HG03064 (cell line): ENCODE data around the gene ACAD9.

Experiments used
- ATAC-seq: cut with Tn5 transposase; IDR thresholded peaks from one replicate; pipeline ENCODE4 v1.9.1; 2021; ENCODE audit warnings: low read depth; ENCODE audit not compliant: unreplicated experiment

The ACAD9 gene

GRCh38 chr3:128932516-128933212 lies 53.2 kb downstream of the ACAD9 start:
- ATAC-seq: no peak

GRCh38 chr3:128933213-128933921 lies 53.9 kb downstream of the ACAD9 start:
- ATAC-seq: no peak

- no peak for ATAC-seq
These were observed 54.5 kb downstream of the ACAD9 start for GRCh38 chr3:128933922-128934253.

GRCh38 chr3:128935922-128936321 lies 56.5 kb downstream of the ACAD9 start:
- no peak for ATAC-seq

GRCh38 chr3:128936341-128936740 lies 56.9 kb downstream of the ACAD9 start:
- ATAC-seq: no peak

- ATAC-seq: no peak
These were observed 60.8 kb downstream of the ACAD9 start for GRCh38 chr3:128940252-128940651.

- no peak for ATAC-seq
These were observed 62.9 kb downstream of the ACAD9 start for GRCh38 chr3:128942161-128942952.

- no peak for ATAC-seq
These were observed 65.8 kb downstream of the ACAD9 start for GRCh38 chr3:128945041-128945877.

GRCh38 chr3:128945878-128946175 lies 66.4 kb downstream of the ACAD9 start:
- no peak for ATAC-seq

GRCh38 chr3:128946411-128946810 lies 67.0 kb downstream of the ACAD9 start:
- no peak for ATAC-seq

GRCh38 chr3:128949158-128949557 lies 69.7 kb downstream of the ACAD9 start:
- ATAC-seq: no peak

- ATAC-seq: no peak
These were observed 71.0 kb downstream of the ACAD9 start for GRCh38 chr3:128950223-128950938.

GRCh38 chr3:128956440-128956839 lies 77.0 kb downstream of the ACAD9 start:
- no peak for ATAC-seq
